Endometrial microvascular endothelial cells (primary cell): ENCODE measurements around the gene PHACTR3. TPM values are rescaled to one million over a fixed set of nuclear protein-coding genes. Genes with fewer than 3 reads are reported as not detected.
"Not testable (repeated sequence)": the region's sequence is repeated elsewhere in the genome, so short reads cannot be mapped to it uniquely, and the experiment has no call there.

ENCODE experiments used
- in situ Hi-C: cut with HindIII; loops from 2 replicates; pipeline ENCODE4 v1.10.0; 2017; ENCODE audit warnings: low sequenced_read_pairs, low pct_unique_long_range_greater_than_20kb; ENCODE audit errors: inconsistent ontology term
- total RNA-seq: library from RNA; depleted of rRNA; stranded (reverse); fragments of >200 nt; gene quantifications from one replicate; pipeline ENCODE4 v1.2.3, GENCODE V29; 2015; ENCODE audit errors: inconsistent ontology term

The PHACTR3 gene
- not detected for total RNA-seq

DNA sequence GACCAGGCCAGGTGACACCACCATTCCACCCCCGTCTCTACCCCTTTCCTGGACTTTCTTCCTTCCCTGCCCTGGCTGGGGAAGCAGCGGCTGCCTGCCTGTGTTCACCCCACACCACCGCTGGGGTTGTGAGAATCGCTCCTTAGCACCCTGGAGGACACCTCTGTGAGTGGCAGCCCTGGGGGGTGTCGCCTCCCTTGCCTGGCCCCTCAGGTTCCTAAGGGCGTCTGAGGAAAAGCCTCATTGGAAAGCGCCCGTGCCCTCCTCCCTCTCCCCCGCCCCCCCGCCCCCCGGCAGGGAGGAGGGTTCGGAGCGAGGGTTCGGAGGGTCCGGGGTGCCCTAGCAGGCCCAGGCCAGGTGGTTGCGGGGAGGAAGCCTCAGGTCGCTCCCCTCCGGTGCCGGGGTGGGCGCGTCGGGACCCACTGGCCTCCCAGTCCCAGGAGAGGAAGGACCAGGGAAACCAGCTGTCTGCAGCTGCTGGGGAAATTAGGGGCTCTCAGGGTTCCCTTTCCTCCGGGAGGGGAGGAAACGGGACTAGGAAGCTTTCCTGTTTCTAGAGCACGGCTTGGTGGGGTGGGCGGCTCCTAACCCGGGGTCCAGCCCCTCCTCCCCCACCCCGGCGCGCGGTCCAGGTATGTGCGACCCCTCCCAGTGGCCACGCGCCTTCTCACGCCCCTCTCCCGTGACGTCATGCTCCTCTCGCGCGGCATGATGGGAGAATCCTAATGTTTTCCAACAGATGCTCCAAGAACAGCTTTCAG is at the start of gene PHACTR3:
Gene PHACTR3 (plus strand): TSS at position 760 of the 761 bp plus-strand sequence. CDS start 475 bp downstream, outside the sequence.
- in situ Hi-C loops, result no loop called here

DNA sequence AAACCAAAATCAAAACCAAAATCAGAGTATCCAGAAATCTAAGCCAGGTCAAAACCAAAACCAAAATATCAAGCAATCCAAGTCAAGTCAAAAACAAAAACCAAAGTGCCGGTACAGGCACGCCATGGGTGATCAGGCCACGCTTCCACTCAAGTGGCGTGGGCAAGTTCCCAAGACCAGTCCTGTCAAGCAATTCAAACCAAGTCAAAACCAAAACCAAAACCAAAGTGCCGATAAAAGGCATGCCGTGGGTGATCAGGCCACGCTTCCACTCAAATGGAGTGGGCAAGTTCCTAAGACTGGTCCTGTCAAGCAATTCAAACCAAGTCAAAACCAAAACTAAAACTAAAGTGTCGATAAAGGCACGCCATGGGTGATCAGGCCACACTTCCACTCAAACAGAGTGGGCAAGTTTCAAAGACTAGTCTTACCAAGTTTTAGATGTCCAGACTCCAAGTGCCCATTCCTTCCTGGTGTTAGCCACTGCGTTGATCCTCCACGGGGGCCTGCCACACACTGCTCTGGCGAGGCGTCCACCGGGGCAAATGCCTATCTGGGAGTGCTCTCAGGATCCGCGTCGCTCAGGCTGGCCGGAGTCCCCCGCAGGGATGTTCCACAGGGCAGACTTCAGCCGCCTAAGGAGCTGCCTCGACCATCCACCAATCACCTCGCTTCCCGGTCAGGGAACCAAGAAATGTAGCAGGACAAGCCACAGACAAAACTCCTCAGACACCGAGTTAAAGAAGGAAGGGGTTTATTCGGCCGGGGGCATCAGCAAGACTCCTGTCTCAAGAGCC is 46.4 kb upstream of the PHACTR3 start:
- in situ Hi-C loops, result not testable (repeated sequence)

DNA sequence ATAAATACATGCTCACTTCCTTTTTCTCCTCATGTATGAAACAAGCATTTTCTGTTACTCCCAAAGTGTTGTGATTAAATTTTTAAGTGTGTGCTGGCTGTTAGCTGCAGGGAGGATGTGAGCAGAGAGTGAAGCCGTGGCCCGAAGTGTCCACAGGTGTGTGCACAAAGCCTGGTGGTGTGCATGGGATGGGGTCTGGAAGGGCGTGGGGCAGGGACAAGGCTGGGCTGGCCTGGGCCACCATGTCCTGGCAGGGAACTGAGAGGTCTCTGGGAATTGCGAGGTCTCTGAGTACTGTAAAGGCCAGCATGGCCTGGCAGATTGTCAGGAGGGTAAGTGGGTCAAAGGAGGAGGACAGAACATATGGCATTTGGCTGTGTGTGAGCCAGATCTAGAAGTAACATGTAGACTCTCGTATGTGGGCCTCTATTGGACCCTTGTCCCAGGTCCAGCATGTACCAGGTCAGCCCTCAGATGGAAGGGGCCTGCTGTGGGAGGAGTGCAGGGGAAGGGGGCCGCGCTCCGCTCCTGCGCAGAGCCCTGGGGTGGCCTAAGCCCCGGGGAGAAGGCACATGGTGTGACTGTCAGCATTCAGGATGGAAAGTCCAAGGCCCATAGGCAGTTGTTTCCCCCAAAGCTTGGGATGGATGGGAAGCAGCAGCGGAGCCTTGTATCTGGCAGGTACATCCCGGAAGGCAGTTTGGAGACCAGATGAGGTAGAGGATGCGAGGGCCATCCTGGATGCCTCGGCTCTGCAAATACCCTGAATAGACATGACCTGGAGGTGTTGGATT is 45.1 kb upstream of the PHACTR3 start:
- in situ Hi-C loops, result no loop called here

DNA sequence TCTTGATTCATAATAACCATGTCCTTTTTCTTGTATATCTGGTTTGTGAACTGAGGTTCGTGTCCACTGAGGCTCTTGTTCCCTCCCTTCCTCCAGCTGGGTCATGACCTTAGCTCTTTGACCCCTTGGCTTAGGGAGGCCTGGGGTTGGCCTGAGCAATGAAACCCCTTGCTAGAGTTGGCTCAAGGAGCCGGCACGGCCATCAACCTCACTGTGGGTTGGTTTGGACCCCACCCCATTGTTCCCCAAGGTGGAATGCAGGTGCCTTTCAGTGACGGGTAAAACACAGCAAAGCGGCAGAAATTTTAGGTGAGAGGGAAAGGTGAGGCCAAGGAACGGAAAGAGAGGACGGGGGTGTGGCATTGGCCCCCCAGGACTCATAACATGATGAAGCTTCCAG is 44.5 kb upstream of the PHACTR3 start:
- in situ Hi-C loops, result no loop called here

DNA sequence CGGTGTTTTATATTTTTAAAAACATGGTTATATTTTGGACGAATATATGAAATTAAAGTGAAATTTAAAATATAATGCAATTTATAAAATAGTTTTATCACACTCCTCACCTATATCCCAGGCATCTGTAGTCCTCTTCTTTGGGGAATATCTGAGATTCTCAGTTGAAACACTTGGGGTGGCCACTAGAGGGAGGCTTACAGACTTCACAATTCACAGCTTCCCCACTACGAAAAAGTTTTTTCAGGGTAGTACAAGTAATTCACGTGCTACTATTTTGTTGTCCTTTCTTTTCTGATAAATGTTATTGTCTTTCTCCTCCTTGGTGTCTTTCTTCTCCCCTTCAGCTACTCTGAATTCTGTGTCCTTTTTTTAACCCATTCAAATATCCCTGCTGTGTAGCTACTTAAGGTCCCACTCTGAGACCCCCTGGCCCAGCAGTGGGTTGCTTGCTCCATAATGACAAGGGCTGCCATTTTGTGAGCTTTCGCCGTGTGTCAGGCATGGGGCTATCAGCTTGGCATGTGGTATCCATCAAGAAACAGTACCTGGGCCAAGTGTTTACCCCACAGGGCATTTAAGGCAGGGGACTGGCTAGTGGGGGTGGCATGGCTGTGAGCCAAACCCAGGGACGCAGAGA is 43.6 kb upstream of the PHACTR3 start:
- in situ Hi-C loops, result no loop called here

DNA sequence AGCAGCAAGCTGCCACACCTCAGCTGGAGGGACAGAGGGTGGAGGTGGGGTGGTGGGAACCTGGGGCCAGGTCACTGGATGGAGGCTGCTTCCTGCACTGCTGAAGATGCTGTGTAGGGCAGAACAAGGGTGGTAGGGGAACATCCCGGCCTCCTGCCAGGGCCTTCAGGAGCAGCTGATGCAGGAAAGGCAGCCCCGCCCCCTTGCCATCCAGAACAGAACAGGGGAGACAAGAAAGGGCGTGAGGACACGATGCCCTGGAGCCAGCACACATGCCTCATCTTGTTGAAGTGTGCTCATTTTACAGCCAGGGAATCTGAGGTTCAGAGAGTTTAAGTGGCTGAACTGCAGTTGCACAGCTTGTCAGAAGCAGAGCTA is 43.1 kb upstream of the PHACTR3 start:
- in situ Hi-C loops, result no loop called here

DNA sequence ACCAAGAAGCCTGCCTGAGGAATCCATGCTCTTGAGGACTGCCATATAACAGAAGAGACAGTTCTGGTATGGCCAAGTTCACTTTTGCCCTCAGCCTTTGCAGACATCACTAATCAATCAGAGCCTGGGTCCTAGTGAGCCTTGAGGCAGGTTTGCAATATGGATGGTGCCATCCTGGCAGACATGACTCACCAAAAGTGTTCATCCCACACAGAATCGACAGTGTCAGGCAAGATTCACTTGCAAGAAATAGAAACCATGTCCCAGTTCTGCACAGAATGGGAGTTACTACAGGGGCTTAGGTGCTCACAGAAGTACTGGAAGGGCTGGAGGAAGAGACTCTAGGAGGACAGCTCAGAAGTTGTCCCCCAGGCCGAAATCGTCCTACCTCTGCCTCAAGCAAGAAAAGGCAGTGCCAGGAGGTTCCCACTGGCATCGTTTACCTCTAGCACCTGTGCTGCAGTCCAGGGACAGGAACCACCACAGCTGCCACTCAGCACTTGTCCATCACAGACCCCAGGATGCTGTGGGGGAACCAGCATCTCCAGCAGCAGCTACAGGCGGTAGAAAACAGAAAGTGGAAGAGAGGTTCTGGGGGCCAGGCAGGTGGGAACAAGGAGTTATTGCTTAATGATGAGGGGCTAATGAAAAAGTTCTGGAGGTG is 42.6 kb upstream of the PHACTR3 start:
- in situ Hi-C loops, result no loop called here

DNA sequence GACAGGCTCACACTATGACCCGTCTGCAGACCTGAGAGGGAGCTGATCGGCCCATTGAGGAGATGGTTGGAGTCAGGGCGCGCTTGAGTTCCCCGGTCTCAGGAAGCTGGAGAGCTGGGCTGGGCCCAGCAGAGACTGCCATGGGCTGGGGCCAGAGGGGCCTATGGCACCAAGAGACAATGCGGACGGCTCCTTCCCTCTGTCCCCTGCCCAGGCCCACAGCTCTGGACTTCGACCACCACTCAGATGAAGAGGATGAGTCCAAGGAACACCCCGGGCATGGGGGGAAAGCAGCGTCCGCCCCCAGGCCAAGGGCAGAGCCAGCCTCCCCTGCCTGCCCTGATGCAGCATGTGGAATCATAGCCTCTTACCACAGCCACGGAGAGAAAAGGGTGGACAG is 40.2 kb upstream of the PHACTR3 start:
- in situ Hi-C loops, result no loop called here

DNA sequence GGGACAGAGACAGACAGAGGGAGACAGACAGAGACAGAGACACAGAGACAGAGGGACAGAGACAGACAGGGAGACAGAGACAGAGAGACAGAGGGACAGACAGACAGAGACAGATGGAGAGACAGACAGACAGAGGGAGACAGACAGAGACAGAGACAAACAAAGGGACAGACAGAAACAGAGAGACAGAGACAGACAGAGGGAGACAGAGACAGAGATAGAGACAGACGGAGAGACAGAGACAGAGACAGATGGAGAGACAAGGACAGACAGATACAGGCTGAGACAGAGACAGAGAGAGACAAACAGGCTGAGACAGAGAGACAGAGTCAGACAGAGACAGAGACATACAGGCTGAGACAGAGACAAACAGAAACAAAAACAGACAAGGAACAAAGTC is 39.4 kb upstream of the PHACTR3 start:
- in situ Hi-C loops, result no loop called here

DNA sequence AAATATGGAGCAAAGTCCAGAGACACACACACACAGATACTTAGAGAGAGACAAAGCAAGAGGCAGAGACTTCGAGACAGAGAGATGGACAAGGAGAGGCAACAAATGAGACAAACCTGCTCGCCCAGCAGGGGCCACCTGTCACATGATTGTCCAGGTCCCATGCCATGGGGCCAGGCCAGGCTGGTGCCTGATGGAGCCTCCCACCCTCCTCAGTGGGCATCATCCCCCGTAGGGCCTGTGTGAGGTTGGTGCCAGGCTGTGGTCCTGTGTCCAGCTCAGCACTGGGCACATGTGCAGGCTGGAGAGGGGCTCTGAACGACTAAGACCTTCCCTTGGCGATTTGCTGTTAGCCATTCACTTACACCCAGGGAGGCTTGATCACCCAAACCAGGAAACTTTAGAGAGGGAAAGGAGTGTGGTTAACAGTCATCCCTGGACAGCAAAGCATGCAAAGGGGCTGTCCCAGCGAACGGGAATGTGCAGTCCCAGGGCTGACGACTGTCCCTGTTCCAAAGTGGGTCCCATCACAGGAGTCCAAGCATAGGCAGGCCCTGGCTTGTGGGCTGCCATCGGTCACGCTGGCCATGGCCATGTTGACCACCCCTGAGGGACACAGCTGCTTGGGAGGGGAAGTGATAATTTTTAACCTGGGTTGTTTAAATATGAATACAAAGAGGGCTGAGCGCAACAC is 38.4 kb upstream of the PHACTR3 start:
- in situ Hi-C loops, result no loop called here

DNA sequence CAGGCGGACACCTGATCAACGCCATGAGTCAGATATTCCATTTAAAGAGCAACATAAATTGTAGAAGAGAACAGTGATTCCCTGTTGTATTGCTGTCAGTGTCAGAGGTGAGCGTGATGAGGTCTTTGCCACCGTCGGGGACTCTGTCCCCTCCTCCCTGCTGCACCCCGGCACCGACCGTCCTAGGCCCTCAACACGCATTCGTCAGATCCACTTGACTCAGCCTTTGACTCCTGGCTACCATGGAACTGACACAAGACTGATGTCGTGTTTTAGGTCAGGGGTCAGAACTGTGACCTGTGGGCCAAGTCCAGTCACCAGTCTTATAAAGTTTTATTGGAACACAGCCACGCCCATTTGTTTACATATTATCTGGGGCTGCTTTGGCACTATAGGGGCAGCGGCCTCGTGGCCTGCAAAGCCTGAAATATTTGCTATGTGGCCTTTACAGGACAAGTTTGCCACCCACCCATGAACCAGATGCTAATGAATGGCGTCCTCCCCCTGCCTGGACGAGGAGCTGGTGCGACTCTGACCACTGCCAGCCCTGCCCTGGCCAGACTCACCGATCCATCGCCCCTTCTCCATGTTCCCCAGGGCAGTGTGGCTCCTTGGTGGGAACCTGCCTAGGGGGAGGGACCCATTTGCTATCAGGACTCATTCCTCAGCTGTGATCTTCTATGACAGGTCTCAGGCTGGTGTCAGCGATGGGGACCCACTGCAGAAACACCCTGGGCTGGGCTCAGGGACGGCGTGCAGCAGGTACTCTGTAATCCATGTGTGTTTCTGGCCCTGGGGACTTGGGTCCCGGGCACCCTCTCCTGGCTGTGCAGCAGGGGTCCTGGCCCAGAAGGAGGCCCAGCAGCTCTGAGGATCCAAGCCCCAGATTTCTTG is 37.5 kb upstream of the PHACTR3 start:
- in situ Hi-C loops, result no loop called here

DNA sequence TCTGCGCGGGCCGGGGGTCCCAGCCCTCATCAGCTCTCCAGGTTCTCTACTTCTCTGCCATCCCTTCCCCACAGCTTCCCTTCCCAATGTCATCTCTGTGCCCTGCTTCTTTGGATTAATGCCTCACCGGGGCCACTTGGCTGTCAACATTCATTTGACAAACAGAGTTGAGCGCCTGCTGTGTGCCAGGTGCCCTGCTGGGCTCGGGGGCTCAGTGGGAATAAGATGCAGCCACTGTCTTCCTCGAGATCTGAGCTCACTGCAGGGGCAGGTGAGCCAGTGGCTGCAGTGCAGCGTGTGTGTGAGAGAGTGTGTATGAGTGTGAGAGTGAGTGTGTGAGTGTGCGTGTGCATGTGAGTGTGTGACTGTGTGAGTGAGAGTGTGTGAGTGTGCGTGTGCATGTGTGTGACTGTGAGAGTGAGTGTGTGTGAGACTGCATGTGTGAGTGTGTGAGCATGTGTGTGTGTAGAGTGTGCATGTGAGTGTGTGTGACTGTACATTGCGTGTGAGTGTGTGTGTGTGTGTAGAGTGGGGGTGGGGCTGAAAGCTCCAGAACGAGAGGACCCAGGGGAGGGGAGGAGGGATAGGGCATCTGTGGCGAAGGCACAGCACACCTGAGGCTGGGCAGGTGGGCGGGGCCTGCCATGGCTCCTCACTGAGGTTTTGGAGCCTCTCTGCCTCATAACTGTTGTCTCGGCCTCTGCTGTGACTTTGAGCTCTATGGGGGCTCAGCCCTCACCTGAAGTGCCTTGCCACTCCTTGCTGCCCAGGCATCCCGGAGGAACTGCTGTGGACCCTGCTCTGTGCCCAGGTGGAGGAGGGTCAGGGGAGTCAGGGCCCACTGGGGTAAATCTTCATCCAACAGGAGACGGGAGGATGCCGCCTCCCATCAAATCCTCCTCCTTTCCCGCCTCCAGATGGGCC is 36.5 kb upstream of the PHACTR3 start:
- in situ Hi-C loops, result no loop called here

DNA sequence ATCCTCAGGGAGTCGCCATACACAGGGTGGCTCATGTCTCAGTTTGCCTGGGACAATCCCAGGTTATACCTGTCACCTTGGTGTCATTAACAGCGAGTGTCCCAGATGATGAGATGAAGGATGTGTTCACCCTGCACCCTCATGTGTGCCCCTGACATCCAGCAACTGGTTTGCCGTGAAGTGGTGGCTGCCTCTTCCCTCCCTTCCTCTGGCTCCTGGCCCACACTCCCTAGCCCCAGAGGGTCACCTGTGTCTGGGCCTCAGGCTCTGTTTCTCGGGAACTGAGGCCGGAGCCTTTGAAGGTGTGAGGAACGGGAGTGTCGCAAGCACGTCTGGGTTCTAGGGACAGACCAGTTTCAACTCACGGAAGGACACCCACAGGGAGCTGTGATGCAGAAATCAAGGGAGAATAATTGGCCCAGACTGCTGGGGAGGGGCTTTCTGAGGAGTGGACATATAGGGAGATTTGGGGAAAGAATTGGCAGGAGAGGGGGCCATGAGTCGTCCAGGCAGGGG is 35.8 kb upstream of the PHACTR3 start:
- in situ Hi-C loops, result no loop called here

DNA sequence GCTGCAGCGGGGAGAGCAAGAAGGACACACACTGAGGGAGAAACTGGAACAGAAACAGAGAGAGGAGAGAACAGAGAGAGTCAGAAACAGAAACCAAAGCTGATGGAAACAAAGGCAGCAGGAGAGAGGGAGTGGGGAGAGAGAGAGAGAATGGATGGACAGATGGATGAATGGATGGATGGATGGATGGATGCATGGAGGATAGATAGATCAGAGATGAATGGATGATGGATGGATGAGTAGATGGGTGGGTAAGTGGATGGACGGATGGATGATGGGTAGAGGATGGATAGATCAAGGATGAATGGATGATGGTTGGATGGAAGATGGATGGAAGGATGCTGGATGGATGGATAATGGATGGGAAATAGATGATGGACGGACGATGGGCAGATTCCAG is 35.0 kb upstream of the PHACTR3 start:
- in situ Hi-C loops, result no loop called here

DNA sequence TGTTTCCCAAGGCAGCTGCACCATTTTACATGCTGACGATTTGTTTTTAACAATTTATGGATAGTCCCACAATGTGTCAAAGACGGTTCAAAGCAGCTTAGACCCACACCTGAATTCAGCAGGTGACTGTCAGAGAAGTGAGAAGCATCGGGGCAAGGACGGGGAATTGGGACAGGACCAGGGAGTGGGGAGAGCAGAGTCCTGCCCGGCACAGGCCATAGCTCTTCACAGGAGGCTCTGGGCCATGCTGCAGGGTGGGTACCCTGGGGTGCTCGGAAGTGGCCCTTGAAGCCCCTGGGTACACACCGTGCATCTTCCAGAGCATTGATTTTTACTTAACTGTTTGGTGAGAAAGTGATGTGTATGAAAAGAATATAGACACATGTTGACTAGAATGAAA is 33.2 kb upstream of the PHACTR3 start:
- in situ Hi-C loops, result no loop called here
